Neural cell (in vitro differentiated cells): ENCODE results near the gene SUMO2. TPM values are rescaled to one million over a fixed set of nuclear protein-coding genes. Genes with fewer than 3 reads are reported as not detected.

Source experiments
- H2AFZ ChIP-seq: fragments of 200-600, 300-800 bp; sonication (generic), shearing (Covaris generic); 2 replicates; pipeline ENCODE4 v1.6.0; 2014; ENCODE audit warnings: low read depth, mild to moderate bottlenecking, antibody characterized with exemption, low read length, moderate library complexity
- H3F3A ChIP-seq: fragments of 200-600 bp; shearing (Covaris generic); 2 replicates; pipeline ENCODE4 v1.6.1; 2016; ENCODE audit warnings: mild to moderate bottlenecking, moderate library complexity, mixed read lengths, antibody characterized with exemption, low read length; ENCODE audit not compliant: insufficient read depth, poor library complexity, severe bottlenecking
- H3K27ac ChIP-seq: fragments of 200-600, 300-800 bp; sonication (generic), shearing (Covaris generic); 2 replicates; pipeline ENCODE4 v1.5.1; 2014; ENCODE audit warnings: mild to moderate bottlenecking, low read length, moderate library complexity
- H3K27me3 ChIP-seq: fragments of 300-800, 200-600 bp; sonication (generic), shearing (Covaris generic); 2 replicates; pipeline ENCODE4 v1.6.0; 2014; ENCODE audit warnings: mild to moderate bottlenecking, low read depth, low read length, moderate library complexity; ENCODE audit not compliant: insufficient read depth
- H3K36me3 ChIP-seq: fragments of 300-800, 200-600 bp; sonication (generic), shearing (Covaris generic); 2 replicates; pipeline ENCODE4 v1.5.1; 2014; ENCODE audit warnings: mild to moderate bottlenecking, antibody characterized with exemption, low read length, moderate library complexity; ENCODE audit not compliant: insufficient read depth
- H3K4me2 ChIP-seq: fragments of 300-800, 200-600 bp; sonication (generic), shearing (Covaris generic); 2 replicates; pipeline ENCODE4 v1.6.0; 2014; ENCODE audit warnings: mild to moderate bottlenecking, low read length
- H3K4me3 ChIP-seq: fragments of 300-800, 200-600 bp; sonication (generic), shearing (Covaris generic); 2 replicates; pipeline ENCODE4 v1.5.1; 2014; ENCODE audit warnings: mild to moderate bottlenecking, low read length, moderate library complexity
- H3K79me2 ChIP-seq: fragments of 200-600 bp; shearing (Covaris generic); replicated peaks from 2 replicates; pipeline ENCODE4 v1.6.0; 2014; ENCODE audit warnings: mild to moderate bottlenecking, low read length, moderate library complexity; ENCODE audit not compliant: insufficient read depth
- H3K9ac ChIP-seq: fragments of 300-800, 200-600 bp; sonication (generic), shearing (Covaris generic); 2 replicates; pipeline ENCODE4 v1.6.1; 2016; ENCODE audit warnings: mild to moderate bottlenecking, low read length, mixed read lengths
- H3K9me2 ChIP-seq: fragments of 200-600 bp; shearing (Covaris generic); 2 replicates; pipeline ENCODE4 v1.6.1; 2016; ENCODE audit warnings: mild to moderate bottlenecking, low read length, mixed read lengths; ENCODE audit not compliant: insufficient read depth
- H3K9me3 ChIP-seq: fragments of 200-600, 300-800 bp; sonication (generic), shearing (Covaris generic); 2 replicates; pipeline ENCODE4 v1.6.1; 2016; ENCODE audit warnings: mild to moderate bottlenecking, mixed run types, low read length, moderate library complexity, mixed read lengths
- H4K20me1 ChIP-seq: fragments of 200-600 bp; shearing (Covaris generic); 2 replicates; pipeline ENCODE4 v1.6.1; 2016; ENCODE audit warnings: mild to moderate bottlenecking, mixed run types; ENCODE audit not compliant: insufficient read depth
- EP300 ChIP-seq: fragments of 450-650 bp; conservative IDR thresholded peaks from 2 replicates; pipeline ENCODE4 v1.6.1; 2014; ENCODE audit warnings: antibody characterized with exemption, mild to moderate bottlenecking, moderate library complexity; ENCODE audit not compliant: poor library complexity, severe bottlenecking
- EZH2 ChIP-seq: fragments of 200-600, 300-800 bp; shearing (Covaris generic), sonication (generic); IDR thresholded peaks from 2 replicates; pipeline ENCODE4 v1.6.1; 2014; ENCODE audit warnings: antibody characterized with exemption, low read length, borderline replicate concordance, mild to moderate bottlenecking; ENCODE audit not compliant: insufficient read depth, poor library complexity, severe bottlenecking
- MXI1 ChIP-seq: fragments of 450-650 bp; conservative IDR thresholded peaks from 2 replicates; pipeline ENCODE4 v1.6.1; 2014; ENCODE audit warnings: antibody characterized with exemption, mild to moderate bottlenecking; ENCODE audit not compliant: poor library complexity, severe bottlenecking
- POLR2AphosphoS5 ChIP-seq: IDR thresholded peaks from 2 replicates; pipeline ENCODE4 v1.6.1; 2012
- RAD21 ChIP-seq: fragments of 450-650 bp; conservative IDR thresholded peaks from 2 replicates; pipeline ENCODE4 v1.6.1; 2014; ENCODE audit warnings: antibody characterized with exemption, mild to moderate bottlenecking, moderate library complexity
- SMC3 ChIP-seq: fragments of 450-650 bp; conservative IDR thresholded peaks from 2 replicates; pipeline ENCODE4 v1.6.1; 2014; ENCODE audit warnings: antibody characterized with exemption, mild to moderate bottlenecking, moderate library complexity; ENCODE audit not compliant: poor library complexity
- TAF1 ChIP-seq: IDR thresholded peaks from 2 replicates; pipeline ENCODE4 v1.6.1; 2012; ENCODE audit warnings: low read depth
- polyA plus RNA-seq: library from polyadenylated mRNA; depleted of rRNA; stranded (reverse); fragments of >200 nt; gene quantifications from 2 replicates; pipeline ENCODE4 v1.2.3, GENCODE V29; 2014
- TF ChIP-seq, protein P1 (sequence below): fragments of 450-650 bp; IDR thresholded peaks from 2 replicates; pipeline ENCODE4 v1.5.1; 2014; ENCODE audit warnings: antibody characterized with exemption, mild to moderate bottlenecking, moderate library complexity; ENCODE audit not compliant: poor library complexity, severe bottlenecking
- TF ChIP-seq, protein P2 (sequence below): IDR thresholded peaks from 2 replicates; pipeline ENCODE4 v1.6.1; 2012; ENCODE audit warnings: borderline replicate concordance

Gene SUMO2
- polyA plus RNA-seq, 1 donor from 2014 or later = 283 TPM

DNA sequence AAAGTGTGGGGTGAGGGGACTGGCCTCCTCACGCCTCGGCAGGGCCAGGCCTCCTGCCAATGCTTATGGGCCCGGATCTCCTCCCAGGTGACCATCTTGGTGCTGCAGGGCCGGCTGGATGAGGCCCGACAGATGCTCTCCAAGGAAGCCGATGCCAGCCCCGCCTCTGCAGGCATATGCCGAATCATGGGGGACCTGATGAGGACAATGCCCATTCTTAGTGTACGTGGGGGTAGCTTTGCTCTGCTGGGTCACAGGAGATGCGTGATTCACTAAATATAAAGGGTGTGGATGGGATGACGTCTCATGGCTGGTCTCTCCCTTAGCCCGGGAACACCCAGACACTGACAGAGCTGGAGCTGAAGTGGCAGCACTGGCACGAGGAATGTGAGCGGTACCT, 42.3 kb upstream of the SUMO2 start:
- Histone ChIP-seq H3K79me2 (no peaks in the 10 kb centered on the region), H3K4me2 (no peak overlapping the region), H2AFZ (no peak overlapping the region), H3K9me3 (no peaks in the 10 kb centered on the region), H3F3A (no peaks in the 10 kb centered on the region), H3K27me3 (no peaks in the 10 kb centered on the region), H3K9ac (no peak overlapping the region), H4K20me1 (no peaks in the 10 kb centered on the region), H3K27ac (no peak overlapping the region), H3K9me2 (no peaks in the 10 kb centered on the region), H3K36me3 (no peaks in the 10 kb centered on the region), H3K4me3 (no peak overlapping the region)
- no peak for TF ChIP-seq EP300
- TF ChIP-seq TAF1 = no peak
- TF ChIP-seq MXI1 = no peak
- TF ChIP-seq RAD21 = no peak
- TF ChIP-seq, protein P1, sequence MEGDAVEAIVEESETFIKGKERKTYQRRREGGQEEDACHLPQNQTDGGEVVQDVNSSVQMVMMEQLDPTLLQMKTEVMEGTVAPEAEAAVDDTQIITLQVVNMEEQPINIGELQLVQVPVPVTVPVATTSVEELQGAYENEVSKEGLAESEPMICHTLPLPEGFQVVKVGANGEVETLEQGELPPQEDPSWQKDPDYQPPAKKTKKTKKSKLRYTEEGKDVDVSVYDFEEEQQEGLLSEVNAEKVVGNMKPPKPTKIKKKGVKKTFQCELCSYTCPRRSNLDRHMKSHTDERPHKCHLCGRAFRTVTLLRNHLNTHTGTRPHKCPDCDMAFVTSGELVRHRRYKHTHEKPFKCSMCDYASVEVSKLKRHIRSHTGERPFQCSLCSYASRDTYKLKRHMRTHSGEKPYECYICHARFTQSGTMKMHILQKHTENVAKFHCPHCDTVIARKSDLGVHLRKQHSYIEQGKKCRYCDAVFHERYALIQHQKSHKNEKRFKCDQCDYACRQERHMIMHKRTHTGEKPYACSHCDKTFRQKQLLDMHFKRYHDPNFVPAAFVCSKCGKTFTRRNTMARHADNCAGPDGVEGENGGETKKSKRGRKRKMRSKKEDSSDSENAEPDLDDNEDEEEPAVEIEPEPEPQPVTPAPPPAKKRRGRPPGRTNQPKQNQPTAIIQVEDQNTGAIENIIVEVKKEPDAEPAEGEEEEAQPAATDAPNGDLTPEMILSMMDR = no peak
- no peak for TF ChIP-seq POLR2AphosphoS5
- no peak for TF ChIP-seq EZH2
- TF ChIP-seq SMC3 = no peak
- TF ChIP-seq, protein P2, sequence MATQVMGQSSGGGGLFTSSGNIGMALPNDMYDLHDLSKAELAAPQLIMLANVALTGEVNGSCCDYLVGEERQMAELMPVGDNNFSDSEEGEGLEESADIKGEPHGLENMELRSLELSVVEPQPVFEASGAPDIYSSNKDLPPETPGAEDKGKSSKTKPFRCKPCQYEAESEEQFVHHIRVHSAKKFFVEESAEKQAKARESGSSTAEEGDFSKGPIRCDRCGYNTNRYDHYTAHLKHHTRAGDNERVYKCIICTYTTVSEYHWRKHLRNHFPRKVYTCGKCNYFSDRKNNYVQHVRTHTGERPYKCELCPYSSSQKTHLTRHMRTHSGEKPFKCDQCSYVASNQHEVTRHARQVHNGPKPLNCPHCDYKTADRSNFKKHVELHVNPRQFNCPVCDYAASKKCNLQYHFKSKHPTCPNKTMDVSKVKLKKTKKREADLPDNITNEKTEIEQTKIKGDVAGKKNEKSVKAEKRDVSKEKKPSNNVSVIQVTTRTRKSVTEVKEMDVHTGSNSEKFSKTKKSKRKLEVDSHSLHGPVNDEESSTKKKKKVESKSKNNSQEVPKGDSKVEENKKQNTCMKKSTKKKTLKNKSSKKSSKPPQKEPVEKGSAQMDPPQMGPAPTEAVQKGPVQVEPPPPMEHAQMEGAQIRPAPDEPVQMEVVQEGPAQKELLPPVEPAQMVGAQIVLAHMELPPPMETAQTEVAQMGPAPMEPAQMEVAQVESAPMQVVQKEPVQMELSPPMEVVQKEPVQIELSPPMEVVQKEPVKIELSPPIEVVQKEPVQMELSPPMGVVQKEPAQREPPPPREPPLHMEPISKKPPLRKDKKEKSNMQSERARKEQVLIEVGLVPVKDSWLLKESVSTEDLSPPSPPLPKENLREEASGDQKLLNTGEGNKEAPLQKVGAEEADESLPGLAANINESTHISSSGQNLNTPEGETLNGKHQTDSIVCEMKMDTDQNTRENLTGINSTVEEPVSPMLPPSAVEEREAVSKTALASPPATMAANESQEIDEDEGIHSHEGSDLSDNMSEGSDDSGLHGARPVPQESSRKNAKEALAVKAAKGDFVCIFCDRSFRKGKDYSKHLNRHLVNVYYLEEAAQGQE = no peak

DNA sequence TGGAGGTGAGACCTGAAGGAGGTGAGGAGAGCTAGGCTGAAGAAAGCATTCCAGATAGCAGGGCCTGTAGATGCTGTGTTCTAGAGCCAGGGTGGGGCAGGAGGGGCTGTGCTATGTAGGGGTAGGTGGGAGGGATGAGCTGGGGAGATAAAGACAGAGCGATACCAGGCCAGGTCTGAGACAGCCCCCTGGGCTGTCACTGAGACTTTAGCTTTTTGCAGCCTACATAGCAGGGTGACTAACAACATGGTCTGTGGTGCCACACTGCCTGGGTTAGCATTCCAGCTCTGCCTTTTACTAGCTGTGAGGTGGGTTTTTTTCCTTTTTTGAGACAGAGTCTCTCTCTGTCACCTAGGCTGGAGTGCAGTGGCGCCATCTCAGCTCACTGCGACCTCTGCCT, 37.1 kb upstream of the SUMO2 start:
- H4K20me1 ChIP-seq = no peaks in the 10 kb centered on the region
- H3K27ac ChIP-seq = no peak overlapping the region
- H3K27me3 ChIP-seq = no peaks in the 10 kb centered on the region
- no peak overlapping the region for H2AFZ ChIP-seq
- H3K79me2 ChIP-seq = no peaks in the 10 kb centered on the region
- H3K4me2 ChIP-seq = no peak overlapping the region
- no peak overlapping the region for H3K9ac ChIP-seq
- no peaks in the 10 kb centered on the region for H3K9me3 ChIP-seq
- H3F3A ChIP-seq = no peaks in the 10 kb centered on the region
- TF ChIP-seq, protein P2 = no peak
- TF ChIP-seq RAD21 (no peak), TAF1 (no peak), EP300 (no peak), EZH2 (no peak), MXI1 (no peak), POLR2AphosphoS5 (no peak), SMC3 (no peak)
- TF ChIP-seq, protein P1 = no peak
- no peak overlapping the region for H3K4me3 ChIP-seq
- no peaks in the 10 kb centered on the region for H3K36me3 ChIP-seq
- no peaks in the 10 kb centered on the region for H3K9me2 ChIP-seq
